A673 (cell line): ENCODE data around the gene NCKAP5.
A peak's percentile ranks its signal among the peaks of the same experiment; 100 is the strongest.

Source experiments
- CTCF ChIP-seq: fragments of 300-800, 200-600 bp; sonication (generic); conservative IDR thresholded peaks from 2 replicates; pipeline ENCODE4 v1.5.1; 2017; ENCODE audit warnings: low read depth, mild to moderate bottlenecking, antibody characterized with exemption, low read length, moderate library complexity, mixed read lengths
- EZH2 ChIP-seq: fragments of 200-600 bp; sonication (generic); IDR thresholded peaks from 2 replicates; pipeline ENCODE4 v1.6.1; 2017; ENCODE audit warnings: borderline replicate concordance, low read depth, mild to moderate bottlenecking, mixed read lengths, antibody characterized with exemption, low read length; ENCODE audit not compliant: poor library complexity, severe bottlenecking

GRCh38 chr2:133171393-133172004, 396.8 kb downstream of the NCKAP5 start:
- TF ChIP-seq CTCF (peak; percentile 83), EZH2 (no peak)
